Posterior cingulate gyrus (tissue), 11 donors: ENCODE measurements around the gene EN2.

Experiments
- DNase-seq, 10 donors: peaks; one replicate each; pipeline versions ENCODE4 v3.0.0 to v3.0.0-alpha.2; 2020 to 2021; ENCODE audit warnings: mixed read lengths in 3 of 10
- intact Hi-C: fragments of 100-400 bp; cut with DNase I; formaldehyde crosslinking; loops from one replicate; pipeline ENCODE4 v1.15.1; 2023

EN2 gene

DNA sequence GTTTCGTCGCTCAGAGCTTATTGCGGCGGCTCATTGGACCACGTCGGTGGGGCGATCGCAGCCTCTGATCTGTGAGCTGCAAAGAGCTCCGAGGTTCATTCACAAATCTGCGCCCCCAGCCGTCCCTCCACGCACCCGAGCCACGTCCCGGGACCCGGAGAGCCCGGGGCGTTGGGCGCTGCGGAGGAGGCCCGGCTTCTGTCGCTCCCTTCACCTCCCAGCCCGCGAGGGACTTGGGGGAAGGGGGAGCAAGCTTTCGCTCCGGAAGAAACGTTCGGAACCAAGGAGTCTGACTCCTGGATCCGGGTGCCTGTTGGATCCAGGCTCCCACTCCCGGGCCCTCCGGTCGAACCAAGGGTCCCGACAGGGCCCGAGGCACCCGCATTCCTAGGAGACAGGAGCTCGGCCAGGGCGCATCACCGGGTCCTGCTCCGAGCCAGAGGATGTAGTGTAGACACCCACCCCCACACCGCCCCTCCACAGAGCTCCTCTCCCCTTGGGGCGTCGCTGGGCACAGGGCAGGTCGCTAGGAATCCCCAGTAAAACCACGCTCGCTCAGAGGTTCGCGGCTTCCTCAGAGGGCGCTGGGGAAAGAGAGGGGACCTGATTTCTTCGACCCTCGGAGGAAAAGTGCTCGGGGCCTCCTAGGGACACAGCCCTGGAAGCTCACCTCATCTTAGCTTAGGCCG is 7.9 kb upstream of the EN2 start:
- DNase-seq, result peak in 3 of 10 donors; percentile 53 to 67 (median 54)
- intact Hi-C loops, result loop anchor here (10.0 kb wide), 1 partner anchor 155 kb away; the partner anchor contains the start of gene INSIG1

DNA sequence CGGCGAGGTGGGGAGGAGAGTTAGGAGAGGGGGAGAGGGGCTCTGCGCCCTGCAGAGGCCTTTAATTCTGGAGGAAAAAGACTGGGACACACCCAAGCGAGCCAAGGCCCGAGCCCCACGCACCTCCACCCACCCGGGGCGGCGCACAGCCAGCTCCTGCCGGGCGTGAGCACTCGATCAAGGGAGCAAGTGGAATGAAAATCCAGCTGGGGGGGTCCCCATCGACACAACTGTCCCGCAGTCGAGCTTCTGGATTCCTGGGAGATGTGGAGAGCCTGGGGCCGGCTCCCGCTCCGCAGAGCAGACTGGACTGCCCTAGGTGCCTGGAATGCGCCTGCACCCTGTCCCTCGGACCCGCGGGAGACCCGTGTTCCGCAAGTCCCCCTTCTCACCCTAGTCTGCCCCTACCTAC is 7.4 kb upstream of the EN2 start:
- peak in 1 of 10 donors; percentile 52 for DNase-seq
- intact Hi-C loops, result loop anchor here (10.0 kb wide), 1 partner anchor 156 kb away; the partner anchor contains the start of gene INSIG1

DNA sequence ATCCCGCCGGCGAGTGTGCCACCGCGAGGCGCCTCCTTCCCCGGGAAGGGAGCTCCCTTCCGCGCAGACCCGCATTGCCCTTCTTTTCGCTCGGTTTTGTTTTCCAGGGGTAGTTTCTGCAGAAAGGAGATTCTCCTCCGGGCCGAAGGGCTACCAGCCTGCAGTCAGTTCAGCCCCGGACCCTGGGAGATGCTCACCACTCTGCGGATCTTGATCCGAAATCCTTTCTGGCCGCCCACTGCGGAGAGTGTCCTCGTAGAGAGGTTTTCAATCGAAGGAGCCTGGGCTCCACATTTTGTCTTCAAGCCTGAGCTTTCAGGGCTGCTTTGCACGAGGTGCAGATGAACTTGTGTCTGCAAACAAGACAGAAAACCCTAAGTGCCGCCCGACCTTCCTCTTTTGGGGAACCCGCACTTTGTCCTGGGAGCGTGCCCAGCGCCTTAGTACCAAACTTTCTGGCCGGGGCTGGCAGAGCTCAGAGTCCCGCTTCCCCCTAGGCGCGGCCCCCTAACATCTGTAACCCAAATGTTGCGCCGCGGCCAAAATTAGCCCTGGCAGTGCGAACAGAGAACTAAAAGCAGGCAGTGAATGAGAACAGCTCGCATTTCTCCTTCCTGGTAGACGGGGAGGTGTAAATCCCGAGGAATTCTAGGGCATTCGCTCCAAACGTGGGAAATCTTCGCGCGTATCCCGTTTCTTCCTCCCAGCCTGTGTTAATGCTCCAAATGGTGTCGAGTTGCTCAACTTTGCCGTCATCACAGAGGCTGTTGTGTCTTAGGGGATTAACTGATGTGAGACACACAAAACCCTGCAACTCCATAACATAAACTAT is 6.7 kb upstream of the EN2 start:
- DNase-seq, result peak in 3 of 10 donors; percentile 49 to 78 (median 75)
- intact Hi-C loops, result loop anchor here (10.0 kb wide), 1 partner anchor 156 kb away; the partner anchor contains the start of gene INSIG1

DNA sequence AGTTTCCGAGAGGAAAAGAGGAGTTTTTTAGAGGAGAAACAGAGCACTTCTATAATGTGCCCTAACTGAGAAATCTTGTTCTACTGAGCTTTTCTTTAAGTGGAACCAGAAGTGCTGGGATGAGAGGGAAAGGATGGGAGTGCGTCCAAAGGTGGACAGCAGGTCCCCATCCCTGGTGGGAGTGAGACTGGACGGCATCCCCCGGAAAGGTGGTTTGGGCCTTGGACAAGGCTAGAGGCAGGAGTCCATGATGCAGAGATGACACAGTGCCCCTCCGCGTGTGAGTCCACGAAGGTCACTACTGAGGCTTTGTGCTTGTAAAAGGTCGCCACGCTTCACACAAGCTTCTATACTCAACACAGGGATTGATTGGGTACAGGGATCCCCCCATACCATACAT is 6.1 kb upstream of the EN2 start:
- intact Hi-C loops, result loop anchor here (10.0 kb wide), 1 partner anchor 157 kb away; the partner anchor contains the start of gene INSIG1
- peak in 2 of 10 donors; percentile 22 to 45 for DNase-seq

DNA sequence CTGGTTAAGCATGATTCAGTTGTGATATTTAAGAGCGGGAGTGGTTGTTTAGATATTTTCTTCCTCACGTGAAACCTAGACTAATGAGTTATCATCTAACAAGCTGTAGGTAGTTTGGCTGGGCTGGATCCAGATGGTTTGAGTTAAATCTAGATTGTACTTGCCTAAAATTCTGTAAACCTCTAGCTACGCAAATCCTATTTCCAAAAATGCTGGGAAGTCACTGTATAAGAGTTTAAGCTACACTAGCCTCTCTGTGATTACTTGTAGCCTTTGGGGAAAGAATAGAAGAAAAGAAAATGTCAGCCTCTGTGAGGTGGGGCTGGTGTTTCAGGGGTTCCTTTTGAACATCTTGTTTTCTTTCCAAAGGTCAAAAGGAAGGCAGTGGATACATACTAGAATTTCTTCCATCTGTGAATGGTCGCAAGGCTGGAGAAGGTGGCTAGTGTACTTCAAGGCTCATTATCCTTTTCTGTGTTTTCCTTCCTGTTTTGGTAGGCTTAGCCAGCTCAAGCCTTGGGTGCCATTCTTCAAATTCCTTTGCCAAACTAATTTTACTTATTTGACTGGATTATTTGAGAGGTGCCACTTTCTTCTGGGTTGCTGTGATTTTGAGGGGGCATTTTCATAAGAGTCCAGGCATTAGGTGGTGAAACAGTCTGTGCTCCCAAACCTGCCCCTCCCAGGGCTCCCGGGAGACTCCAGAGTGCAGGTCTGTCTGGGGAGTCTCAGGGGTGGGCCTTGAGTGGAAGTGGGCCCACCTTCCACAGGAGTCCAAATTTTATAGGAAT is 5.2 kb upstream of the EN2 start:
- DNase-seq, result no peak
- intact Hi-C loops, result loop anchor here (10.0 kb wide), 1 partner anchor 158 kb away; the partner anchor contains the start of gene INSIG1

DNA sequence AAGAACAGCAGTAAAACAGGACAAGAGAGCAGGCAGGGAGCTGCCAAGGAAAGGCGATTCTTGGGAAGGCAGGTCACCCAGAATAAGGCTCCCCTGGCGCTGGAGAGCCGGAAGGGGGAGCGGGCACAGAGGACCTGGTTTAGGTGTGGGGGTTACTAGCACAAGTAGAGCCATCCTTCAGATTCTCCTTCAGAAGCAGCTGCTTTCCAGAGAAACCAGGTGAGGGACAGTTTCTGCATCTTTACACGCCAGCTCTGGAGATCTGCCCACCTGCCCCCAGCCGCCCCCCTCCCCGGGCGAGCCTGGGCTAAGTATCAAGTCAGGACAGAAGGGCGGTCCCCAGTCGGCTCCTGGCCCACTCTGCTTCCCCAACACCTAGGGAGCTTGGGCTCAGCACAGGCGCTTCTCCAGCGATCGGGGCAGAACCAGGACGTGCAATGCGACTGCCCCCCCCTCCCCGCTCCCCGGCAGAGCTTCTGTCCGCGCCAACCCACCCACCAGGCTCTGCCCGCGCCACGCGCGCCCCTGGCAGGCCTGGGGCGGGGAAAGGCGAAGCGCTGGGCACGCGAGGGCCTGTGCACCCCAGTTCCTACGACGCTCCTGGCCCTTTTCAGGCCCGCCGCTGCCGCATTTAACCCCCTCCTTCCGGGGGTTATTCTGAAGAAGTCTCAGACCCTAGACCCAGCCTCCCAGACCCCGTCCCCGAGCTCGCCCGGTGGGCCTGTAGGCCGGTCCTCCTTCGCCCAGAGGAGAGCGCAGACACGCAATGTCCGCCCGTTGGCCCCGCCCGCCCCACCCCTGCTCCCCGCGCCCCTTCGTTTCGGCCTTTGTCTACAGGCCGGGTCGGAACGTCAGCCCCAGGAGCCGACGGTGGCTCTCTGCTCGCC is 4.4 kb upstream of the EN2 start:
- peak in 2 of 10 donors; percentile 32 to 44 for DNase-seq
- intact Hi-C loops, result loop anchor here (10.0 kb wide), 1 partner anchor 159 kb away; the partner anchor contains the start of gene INSIG1

DNA sequence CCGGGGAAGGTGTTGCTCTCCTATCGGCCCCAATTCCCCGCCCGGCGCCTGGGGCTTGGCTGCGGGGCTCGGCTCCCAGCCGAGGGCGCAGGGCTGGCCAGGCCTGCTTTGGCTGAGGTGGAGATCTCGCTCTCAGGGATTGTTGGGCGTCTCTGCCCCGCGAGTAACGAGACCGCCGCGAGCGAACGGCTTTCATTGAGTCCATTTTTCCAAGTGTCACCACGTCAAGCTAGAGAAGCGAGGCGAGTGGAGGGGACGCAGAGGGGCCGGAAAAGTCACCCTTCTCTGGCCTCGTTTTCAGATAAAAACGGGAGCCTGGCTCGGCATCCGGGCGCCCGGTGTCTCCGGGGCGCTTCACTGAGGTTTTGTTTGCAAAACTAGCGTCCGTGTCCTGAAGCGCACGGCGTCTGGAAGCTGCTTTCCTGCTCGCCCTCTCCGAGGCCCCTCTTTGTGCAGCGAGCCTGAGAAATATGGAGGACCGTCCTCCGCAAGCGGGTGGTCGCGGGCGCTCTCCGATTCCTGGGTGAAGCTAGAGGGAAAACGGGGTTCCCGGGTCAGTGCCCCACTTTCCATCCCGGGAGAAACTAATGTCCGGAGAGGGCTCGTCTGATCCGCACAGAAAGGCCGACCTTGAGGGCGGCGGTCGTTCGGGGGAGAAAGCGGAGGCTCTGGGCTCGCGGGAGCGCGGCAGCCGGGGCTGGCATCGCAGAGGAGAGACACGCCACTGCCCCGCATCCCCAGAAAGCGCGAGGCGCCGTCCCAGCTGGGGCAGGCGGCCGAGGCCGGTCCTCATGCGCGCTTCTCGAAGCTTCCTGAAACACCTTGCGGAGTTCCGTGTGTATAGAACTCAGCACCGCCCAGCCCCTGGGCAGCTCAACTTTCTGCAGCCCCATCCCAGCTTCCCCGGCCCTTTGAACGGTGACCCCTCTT is 3.5 kb upstream of the EN2 start:
- DNase-seq, result peak in 1 of 10 donors; percentile 71
- intact Hi-C loops, result loop anchor here (10.0 kb wide), 1 partner anchor 160 kb away; the partner anchor contains the start of gene INSIG1

DNA sequence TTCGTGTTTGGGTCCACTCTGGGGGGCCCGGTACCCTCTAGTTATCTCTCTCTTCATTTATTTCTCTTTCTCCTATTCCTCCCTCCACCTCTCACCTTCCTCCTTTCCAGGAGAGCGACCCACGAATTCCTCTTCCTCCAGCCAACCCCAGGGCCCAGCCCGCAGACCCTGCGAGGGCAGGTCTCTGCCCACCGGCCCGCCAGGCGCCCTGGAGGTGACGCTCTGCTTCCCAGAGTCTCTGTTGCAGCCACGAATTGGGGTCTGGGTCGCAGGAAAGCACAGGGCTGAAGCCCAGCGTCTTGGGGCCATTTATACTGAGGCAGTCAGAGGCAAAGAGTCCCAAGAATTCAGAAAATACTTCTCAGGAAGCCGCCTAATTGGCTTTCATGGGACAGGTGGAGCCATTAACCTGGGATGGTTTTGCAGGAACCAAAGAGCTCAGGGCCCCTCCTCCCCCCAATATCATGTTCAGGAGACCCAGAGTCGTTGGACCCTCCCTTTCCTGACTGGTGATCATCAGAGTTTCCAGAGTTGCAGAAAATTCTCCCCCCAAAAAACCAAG is 2.7 kb upstream of the EN2 start:
- DNase-seq, result peak in 1 of 10 donors; percentile 68
- intact Hi-C loops, result loop anchor here (10.0 kb wide), 1 partner anchor 160 kb away; the partner anchor contains the start of gene INSIG1

DNA sequence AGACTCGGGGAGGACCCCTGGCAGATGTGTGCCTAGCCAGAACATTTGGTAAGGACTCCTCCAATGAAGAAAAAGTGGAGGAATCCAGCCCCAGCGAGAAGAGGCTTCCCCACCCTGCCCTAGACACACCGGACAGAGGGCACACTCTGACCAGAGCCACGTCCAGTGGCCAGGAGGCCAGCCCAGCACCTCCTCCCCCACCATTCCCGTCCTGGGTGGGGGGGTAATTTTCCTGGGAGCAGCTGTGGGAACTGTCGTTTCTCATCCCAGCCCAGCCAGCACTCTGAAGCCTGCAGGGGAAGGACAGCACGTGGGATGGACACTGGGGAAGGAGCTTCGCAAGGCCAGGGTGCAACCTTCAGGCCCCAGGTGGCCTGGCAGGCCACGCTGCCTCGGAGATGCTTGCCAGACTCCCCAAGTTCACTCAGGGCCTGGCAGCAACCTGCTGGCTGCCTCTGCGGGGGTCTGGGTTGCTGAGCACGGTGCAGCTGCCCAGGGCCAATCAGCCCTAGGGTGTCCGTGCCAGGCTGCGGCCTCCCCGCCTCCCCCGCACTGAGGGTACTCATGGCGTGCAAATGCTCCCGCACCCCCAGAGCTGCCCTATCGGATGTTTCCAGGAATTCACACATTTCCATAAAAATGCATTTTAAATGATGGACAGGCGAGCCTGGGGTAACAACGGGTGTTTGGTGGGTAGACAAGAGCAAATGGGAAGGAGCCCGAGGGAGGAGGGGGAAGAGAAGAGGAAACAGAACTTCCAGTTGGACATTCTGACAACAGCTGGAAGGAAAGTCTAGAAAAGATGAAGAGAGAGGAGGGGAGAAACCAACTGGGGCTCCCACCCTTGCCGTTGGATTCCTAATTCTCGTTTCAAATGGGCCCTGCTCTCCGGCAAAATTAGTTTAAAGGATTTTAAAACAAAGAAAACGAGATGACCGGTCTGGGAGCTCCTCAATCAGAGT is 1.9 kb upstream of the EN2 start:
- peak in 1 of 10 donors; percentile 20 for DNase-seq
- intact Hi-C loops, result loop anchor here (10.0 kb wide), 1 partner anchor 161 kb away; the partner anchor contains the start of gene INSIG1

DNA sequence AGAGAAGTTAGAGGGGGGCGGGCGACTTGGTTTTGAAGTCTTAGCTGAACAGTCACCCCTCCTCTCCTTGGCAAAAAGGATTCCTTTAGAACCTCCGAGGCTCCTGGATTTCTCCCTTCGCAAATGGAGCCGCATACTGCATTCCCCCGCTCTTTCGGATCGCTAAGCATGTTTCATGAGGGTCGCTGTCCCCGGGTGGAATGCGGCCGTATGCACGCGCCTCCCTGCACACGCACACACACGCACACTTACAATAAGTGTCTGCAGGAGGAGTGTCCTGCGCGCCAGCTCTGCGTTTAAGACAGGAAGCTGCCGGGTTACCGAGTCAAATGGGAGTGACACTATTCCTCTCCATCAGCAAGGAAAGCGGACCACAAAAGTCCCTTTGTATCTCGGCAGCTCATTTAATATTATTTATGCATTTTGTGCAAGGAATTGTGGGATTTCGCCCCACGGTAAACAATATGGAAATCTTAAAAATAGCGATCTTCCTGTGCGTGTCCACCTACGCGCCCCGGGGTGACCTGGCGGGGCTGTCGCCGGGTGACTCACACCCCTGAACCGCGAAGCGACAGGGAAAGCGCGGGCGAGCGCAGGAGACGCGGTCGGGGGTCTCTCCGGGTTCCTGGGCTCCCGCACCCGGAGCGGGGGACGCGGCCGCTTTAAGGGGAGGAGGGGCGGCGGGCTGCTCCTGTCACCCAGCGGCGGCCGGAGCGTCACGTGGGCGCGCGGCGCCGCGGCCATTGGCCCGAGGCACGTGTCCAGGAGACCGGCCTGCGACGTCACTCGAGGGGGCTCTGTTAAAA is 988 bp upstream of the EN2 start:
- intact Hi-C loops, result loop anchor here (10.0 kb wide), 1 partner anchor 162 kb away; the partner anchor contains the start of gene INSIG1
- DNase-seq, result peak; percentile 53 to 97 (median 74)

DNA sequence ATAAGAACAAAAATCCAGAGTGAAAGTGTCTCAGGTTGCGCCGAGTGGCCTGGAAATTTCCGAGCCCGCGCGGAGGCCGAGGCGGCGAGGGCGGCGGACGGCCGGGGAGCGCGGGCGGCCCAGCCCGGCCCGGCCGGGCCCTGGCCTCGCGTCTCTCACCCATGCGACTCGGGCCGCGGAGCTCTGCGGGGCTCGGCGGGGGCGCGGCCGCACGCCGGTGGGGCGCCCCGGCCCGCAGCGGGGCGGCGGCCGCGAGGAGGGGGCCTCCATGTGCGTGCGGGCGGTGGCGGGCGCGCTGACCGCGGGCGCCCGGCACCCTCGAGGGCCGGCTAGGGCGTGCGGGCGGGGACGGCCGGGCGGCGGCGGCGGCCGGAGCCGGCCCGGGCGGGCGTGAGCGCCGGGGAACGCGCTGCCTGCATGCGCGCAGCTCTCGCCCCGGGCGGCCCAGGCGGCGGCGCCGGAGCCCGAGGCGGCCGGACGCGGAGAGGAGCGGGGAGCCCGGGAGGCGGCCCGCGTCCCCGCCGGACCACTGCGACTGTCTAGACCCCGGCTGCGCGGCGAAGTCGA is 302 bp upstream of the EN2 start:
- intact Hi-C loops, result loop anchor here (10.0 kb wide), 1 partner anchor 163 kb away; the partner anchor contains the start of gene INSIG1
- DNase-seq, result no peak

DNA sequence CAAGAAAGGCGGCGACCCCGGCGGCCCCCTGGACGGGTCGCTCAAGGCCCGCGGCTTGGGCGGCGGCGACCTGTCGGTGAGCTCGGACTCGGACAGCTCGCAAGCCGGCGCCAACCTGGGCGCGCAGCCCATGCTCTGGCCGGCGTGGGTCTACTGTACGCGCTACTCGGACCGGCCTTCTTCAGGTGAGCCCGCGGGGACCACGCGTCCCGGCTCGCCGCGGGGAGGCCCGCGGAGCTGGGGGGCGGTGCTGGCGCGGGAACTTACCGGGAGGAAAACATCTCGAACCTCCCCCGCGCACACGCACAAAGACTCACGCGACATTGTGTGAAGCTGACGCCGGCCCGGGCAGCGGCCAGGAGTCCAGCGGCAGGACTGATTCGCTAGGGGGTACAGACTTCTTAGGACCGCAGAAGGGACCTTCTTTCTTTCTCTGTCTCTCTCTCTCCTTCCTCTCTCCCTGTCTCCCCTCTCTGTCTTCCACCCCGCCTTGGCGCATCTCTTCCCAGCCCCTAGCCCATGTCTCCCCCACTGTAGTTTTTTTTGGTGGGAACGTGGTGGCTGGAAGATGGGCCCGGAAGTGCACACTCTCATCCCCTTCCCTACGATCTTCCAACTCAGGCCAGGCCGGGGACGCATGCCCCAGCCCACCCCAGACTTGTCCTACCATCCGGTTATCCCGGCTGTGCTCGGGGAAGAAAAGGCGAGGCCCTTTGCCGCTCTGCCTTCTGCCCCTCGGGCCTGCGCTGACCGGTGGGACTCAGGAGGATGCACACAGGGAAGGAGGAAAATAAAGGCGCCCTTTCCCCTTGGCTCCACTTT is 1.2 kb downstream of the EN2 start:
- DNase-seq, result peak in 1 of 10 donors; percentile 68
- intact Hi-C loops, result loop anchor here (10.0 kb wide), 1 partner anchor 164 kb away; the partner anchor contains the start of gene INSIG1

DNA sequence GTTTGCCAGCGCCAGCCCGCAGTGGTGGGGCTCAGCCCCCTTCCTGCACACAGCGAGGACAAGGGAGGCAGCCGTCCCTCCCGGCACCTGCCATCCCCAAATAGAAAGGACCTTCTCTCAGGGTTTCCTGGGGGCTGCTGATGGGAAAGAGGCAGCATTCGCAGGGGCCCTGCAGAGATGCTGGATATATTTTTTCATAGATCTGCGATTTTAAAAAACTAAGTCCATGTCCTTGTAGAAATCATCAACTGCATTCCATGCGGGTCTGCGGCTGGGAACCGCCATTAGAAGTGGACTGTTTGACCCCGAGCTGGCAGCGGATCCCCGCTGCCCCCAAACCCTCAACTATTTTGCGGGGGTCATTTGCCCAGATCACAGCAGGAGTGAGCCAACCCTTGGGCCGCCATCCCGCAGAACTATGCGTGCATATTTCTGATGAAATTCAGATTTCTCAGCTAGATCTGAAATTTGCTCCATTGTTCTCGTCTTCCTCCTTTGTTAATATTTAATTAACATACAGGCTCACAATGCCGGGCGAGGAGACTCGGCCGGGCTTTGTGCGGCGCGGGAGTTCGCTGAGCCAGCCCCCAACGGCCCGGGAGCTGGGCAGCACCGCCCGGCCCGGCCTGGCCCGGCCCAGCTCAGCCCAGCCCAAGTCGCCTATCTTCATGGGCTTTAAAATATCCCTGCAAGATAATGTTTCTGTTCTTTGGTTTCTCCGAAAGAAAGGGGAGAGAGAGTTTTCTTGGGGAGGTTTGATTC is 2.0 kb downstream of the EN2 start:
- intact Hi-C loops, result loop anchor here (10.0 kb wide), 1 partner anchor 165 kb away; the partner anchor contains the start of gene INSIG1

More for the DNA sequence above, 2.0 kb downstream of the EN2 start:
- peak in 1 of 10 donors; percentile 72 for DNase-seq
